Activated T-helper 1 cell treated with anti-CD3 and anti-CD28 coated beads, Interleukin-12 subunit alpha, Interleukin-12 subunit beta, Interleukin-2, Interleukin-4 antibody, amounts not matched to agents 30 ng/mL and 10 ng/mL and 1 ng/mL, durations not matched to agents 14 hours and 24 hours and 36 hours (primary cell): ENCODE data around the gene TNFSF12. TPM values are rescaled to one million over a fixed set of nuclear protein-coding genes. Genes with fewer than 3 reads are reported as not detected.

ENCODE experiments used
- DNase-seq: peaks from one replicate; pipeline ENCODE4 v3.0.0; 2021; ENCODE audit warnings: low spot score
- H3K27ac Mint-ChIP-seq: one replicate; pipeline ENCODE4 v1.8.0; 2021; ENCODE audit warnings: mild to moderate bottlenecking, mixed read lengths
- H3K27me3 Mint-ChIP-seq: one replicate; pipeline ENCODE4 v1.8.0; 2022; ENCODE audit warnings: mild to moderate bottlenecking, moderate library complexity, mixed read lengths; ENCODE audit not compliant: insufficient read depth
- H3K36me3 Mint-ChIP-seq: one replicate; pipeline ENCODE4 v1.8.0; 2021; ENCODE audit warnings: low read depth, mixed read lengths
- H3K4me1 Mint-ChIP-seq: one replicate; pipeline ENCODE4 v1.8.0; 2021; ENCODE audit warnings: low read depth, mixed read lengths
- H3K4me3 Mint-ChIP-seq: one replicate; pipeline ENCODE4 v1.8.0; 2021; ENCODE audit warnings: mild to moderate bottlenecking, moderate library complexity, mixed read lengths
- H3K9me3 Mint-ChIP-seq: one replicate; pipeline ENCODE4 v1.8.0; 2021; ENCODE audit warnings: mixed read lengths
- intact Hi-C: fragments of 100-400 bp; cut with micrococcal nuclease; formaldehyde crosslinking; loops from one replicate; pipeline ENCODE4 v1.15.1; 2024
- total RNA-seq: library from RNA; stranded (reverse); gene quantifications from 2 replicates; pipeline ENCODE4 v1.2.3, GENCODE V29; 2022

TNFSF12 gene
- total RNA-seq, 1 donor from 2014 or later: 26.5 TPM

DNA sequence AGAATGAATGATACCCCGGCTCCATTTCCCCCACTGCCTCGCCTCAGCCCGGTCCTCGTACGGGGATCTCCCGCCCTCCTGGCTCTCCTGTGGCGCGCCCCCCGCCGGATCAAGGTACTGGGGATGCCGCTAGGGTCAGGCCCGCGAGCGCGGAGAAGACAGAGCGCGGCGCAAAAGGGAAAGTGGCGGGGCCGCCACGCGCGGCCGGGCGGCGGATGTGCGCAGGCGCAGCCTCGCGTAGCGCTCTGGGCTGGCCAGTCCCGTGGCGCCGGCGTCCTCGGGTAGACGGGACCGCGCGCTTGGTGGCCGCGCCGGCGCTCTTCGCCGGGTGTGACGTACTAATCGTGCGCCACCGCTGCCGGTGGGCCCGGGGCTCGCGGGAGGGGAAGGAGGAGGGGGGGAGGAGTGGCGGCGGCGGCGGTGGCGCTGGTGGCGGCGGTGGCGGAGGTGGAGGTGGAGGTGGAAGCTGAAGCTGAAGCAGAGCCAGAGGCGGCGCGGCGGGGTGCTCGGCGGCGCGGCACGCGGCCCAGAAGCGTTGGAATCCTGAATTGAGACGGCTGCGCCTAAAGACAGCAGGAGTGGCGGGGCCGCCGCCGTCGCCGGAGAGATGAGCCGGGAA, 12.8 kb downstream of the TNFSF12 start, which contains the start of gene SENP3:
TSS of gene SENP3 (plus strand) at position 331 of the 619 bp plus-strand sequence. CDS start 1,158 bp downstream, outside the sequence.
- Mint-ChIP-seq H3K36me3 (peaks cover 20% of the 10 kb centered on the region), H3K27ac (peak within 1 kb of the TSS; percentile 95), H3K4me1 (peaks cover 50% of the 10 kb centered on the region), H3K27me3 (no peaks in the 10 kb centered on the region), H3K4me3 (peak within 1 kb of the TSS; percentile 97), H3K9me3 (no peaks in the 10 kb centered on the region)
- intact Hi-C loops: loop anchor here (1.0 to 2.0 kb wide), 12 partner anchors 11 to 309 kb away; partner anchors contain the start of genes CD68, ELP5, MPDU1 and POLR2A
- peak; percentile 93 for DNase-seq

- H3K27ac Mint-ChIP-seq: peak overlapping the region; percentile 95
- H3K4me3 Mint-ChIP-seq: peak overlapping the region; percentile 97
- no peak for DNase-seq
- no peaks in the 10 kb centered on the region for H3K27me3 Mint-ChIP-seq
- H3K4me1 Mint-ChIP-seq: peaks cover 49% of the 10 kb centered on the region
- intact Hi-C loops: no loop called here
- H3K36me3 Mint-ChIP-seq: peaks cover 21% of the 10 kb centered on the region
- no peaks in the 10 kb centered on the region for H3K9me3 Mint-ChIP-seq
Observed at GRCh38 chr17:7562208-7562605, 13.3 kb downstream of the TNFSF12 start.

GRCh38 chr17:7563115-7563869, 14.4 kb downstream of the TNFSF12 start:
- H3K4me3 Mint-ChIP-seq: peak overlapping the region; percentile 97
- no peak for DNase-seq
- no peaks in the 10 kb centered on the region for H3K27me3 Mint-ChIP-seq
- intact Hi-C loops: no loop called here
- H3K36me3 Mint-ChIP-seq: peaks cover 24% of the 10 kb centered on the region
- peak overlapping the region; percentile 95 for H3K27ac Mint-ChIP-seq
- peaks cover 42% of the 10 kb centered on the region for H3K4me1 Mint-ChIP-seq
- no peaks in the 10 kb centered on the region for H3K9me3 Mint-ChIP-seq

- H3K4me1 Mint-ChIP-seq: peaks cover 23% of the 10 kb centered on the region
- no peaks in the 10 kb centered on the region for H3K9me3 Mint-ChIP-seq
- peaks cover 51% of the 10 kb centered on the region for H3K36me3 Mint-ChIP-seq
- no peak overlapping the region for H3K27ac Mint-ChIP-seq
- no peak overlapping the region for H3K4me3 Mint-ChIP-seq
- no peak for DNase-seq
- peaks cover 2% of the 10 kb centered on the region for H3K27me3 Mint-ChIP-seq
- intact Hi-C loops: no loop called here
Observed at GRCh38 chr17:7569571-7569970, 20.7 kb downstream of the TNFSF12 start.

DNA sequence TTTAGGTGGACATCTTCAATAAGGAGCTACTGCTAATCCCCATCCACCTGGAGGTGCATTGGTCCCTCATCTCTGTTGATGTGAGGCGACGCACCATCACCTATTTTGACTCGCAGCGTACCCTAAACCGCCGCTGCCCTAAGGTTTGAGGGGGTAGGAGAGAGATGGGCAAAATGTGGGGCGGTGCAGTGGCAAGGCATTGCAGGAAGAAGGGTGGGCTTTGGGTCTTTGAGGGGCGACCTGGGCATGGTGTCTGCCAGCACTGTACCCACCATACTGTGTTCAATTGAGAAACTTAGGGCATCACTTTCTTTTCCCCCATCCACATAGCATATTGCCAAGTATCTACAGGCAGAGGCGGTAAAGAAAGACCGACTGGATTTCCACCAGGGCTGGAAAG, 21.5 kb downstream of the TNFSF12 start:
- Mint-ChIP-seq H3K27ac (no peak overlapping the region), H3K4me1 (peaks cover 30% of the 10 kb centered on the region), H3K36me3 (peaks cover 56% of the 10 kb centered on the region), H3K4me3 (peak overlapping the region; percentile 74), H3K9me3 (no peaks in the 10 kb centered on the region), H3K27me3 (peaks cover 2% of the 10 kb centered on the region)
- no peak for DNase-seq
- intact Hi-C loops: loop anchor here (5.0 kb wide), 1 partner anchor 677 kb away; the partner anchor contains the start of genes CTC1 and PFAS

DNA sequence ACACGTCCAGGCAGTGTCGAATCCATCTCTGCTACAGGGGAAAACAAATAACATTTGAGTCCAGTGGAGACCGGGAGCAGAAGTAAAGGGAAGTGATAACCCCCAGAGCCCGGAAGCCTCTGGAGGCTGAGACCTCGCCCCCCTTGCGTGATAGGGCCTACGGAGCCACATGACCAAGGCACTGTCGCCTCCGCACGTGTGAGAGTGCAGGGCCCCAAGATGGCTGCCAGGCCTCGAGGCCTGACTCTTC, 23.4 kb downstream of the TNFSF12 start:
- Mint-ChIP-seq H3K4me1 (peaks cover 49% of the 10 kb centered on the region), H3K27me3 (peaks cover 2% of the 10 kb centered on the region), H3K9me3 (no peaks in the 10 kb centered on the region), H3K27ac (peak overlapping the region; percentile 100), H3K4me3 (peak overlapping the region; percentile 94), H3K36me3 (peaks cover 68% of the 10 kb centered on the region)
- no peak for DNase-seq
- intact Hi-C loops: loop anchor here (1.0 to 5.0 kb wide), 13 partner anchors 11 to 675 kb away; partner anchors contain the start of genes CTC1, EIF5A, GABARAP and KDM6B

- intact Hi-C loops: loop anchor here (1.0 to 5.0 kb wide), 13 partner anchors 11 to 675 kb away; partner anchors contain the start of genes CTC1, EIF5A, GABARAP and KDM6B
- H3K4me1 Mint-ChIP-seq: peaks cover 54% of the 10 kb centered on the region
- peaks cover 2% of the 10 kb centered on the region for H3K27me3 Mint-ChIP-seq
- H3K36me3 Mint-ChIP-seq: peaks cover 68% of the 10 kb centered on the region
- peak; percentile 100 for DNase-seq
- H3K4me3 Mint-ChIP-seq: peak overlapping the region; percentile 94
- no peaks in the 10 kb centered on the region for H3K9me3 Mint-ChIP-seq
- H3K27ac Mint-ChIP-seq: peak overlapping the region; percentile 100
Observed at GRCh38 chr17:7572588-7573323, 23.9 kb downstream of the TNFSF12 start.

DNA sequence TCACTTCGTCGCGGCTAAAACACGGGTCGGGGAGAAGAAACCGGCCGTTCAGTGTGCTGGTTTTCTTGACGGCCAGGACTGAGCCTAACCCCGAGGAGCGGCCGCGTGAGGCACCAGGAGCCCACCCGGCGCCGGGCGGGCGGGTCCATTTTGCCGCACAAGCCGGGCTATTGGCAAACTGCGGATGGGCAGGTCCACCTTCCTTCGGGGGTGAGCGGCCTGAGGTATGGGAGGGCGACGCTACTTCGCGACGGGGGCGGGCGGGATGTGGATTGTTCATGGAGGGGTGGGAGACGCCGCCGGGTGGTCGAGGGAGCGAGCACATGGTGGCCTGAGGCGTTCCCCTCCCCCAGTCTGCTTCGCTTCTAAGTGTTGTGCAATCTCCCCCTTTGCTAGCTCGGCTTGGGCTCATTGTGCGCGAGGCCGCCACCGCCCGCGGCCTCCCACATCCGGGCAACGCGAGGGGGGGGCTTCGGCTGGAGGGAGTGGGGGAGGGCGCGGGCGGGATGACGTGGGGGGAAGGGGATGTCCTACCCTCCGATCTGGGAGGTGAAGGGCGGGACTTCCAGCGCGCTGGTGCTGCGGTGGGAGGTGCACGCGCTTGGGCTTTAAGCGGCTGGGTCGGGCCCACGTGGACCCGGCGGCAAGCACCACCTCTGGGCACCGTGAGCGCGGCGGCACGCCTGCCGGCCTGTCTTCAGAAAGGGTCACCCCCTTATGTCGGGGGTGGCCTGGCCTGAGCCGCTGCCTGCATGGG, 24.6 kb downstream of the TNFSF12 start:
- DNase-seq: peak; percentile 86
- H3K4me3 Mint-ChIP-seq: peak overlapping the region; percentile 94
- H3K4me1 Mint-ChIP-seq: peaks cover 61% of the 10 kb centered on the region
- H3K27ac Mint-ChIP-seq: peak overlapping the region; percentile 100
- intact Hi-C loops: loop anchor here (2.0 to 5.0 kb wide), 4 partner anchors 119 to 674 kb away; partner anchors contain the start of genes CTC1, GABARAP, KDM6B and PFAS
- H3K9me3 Mint-ChIP-seq: no peaks in the 10 kb centered on the region
- peaks cover 2% of the 10 kb centered on the region for H3K27me3 Mint-ChIP-seq
- peaks cover 75% of the 10 kb centered on the region for H3K36me3 Mint-ChIP-seq

- Mint-ChIP-seq H3K9me3 (no peaks in the 10 kb centered on the region), H3K4me3 (peak overlapping the region; percentile 94), H3K4me1 (peaks cover 68% of the 10 kb centered on the region), H3K36me3 (peaks cover 81% of the 10 kb centered on the region), H3K27ac (peak overlapping the region; percentile 100), H3K27me3 (peaks cover 2% of the 10 kb centered on the region)
- DNase-seq: no peak
- intact Hi-C loops: loop anchor here (5.0 kb wide), 1 partner anchor 673 kb away; the partner anchor contains the start of genes CTC1 and PFAS
Observed at GRCh38 chr17:7574176-7574953, 25.5 kb downstream of the TNFSF12 start.

- peak overlapping the region; percentile 29 for H3K27ac Mint-ChIP-seq
- no peak for DNase-seq
- intact Hi-C loops: no loop called here
- no peaks in the 10 kb centered on the region for H3K9me3 Mint-ChIP-seq
- peaks cover 2% of the 10 kb centered on the region for H3K27me3 Mint-ChIP-seq
- H3K4me1 Mint-ChIP-seq: peaks cover 78% of the 10 kb centered on the region
- peaks cover 80% of the 10 kb centered on the region for H3K36me3 Mint-ChIP-seq
- peak overlapping the region; percentile 94 for H3K4me3 Mint-ChIP-seq
Observed at GRCh38 chr17:7575481-7575883, 26.6 kb downstream of the TNFSF12 start.

GRCh38 chr17:7575959-7576358, 27.1 kb downstream of the TNFSF12 start:
- Mint-ChIP-seq H3K36me3 (peaks cover 80% of the 10 kb centered on the region), H3K27ac (peak overlapping the region; percentile 46), H3K4me1 (peaks cover 81% of the 10 kb centered on the region), H3K4me3 (peak overlapping the region; percentile 94), H3K27me3 (peaks cover 2% of the 10 kb centered on the region), H3K9me3 (no peaks in the 10 kb centered on the region)
- DNase-seq: no peak
- intact Hi-C loops: no loop called here
